Neural cell (in vitro differentiated cells): ENCODE measurements around the gene MAST2. TPM values are rescaled to one million over a fixed set of nuclear protein-coding genes. Genes with fewer than 3 reads are reported as not detected.

Experiments
- H2AFZ ChIP-seq: fragments of 200-600, 300-800 bp; sonication (generic), shearing (Covaris generic); 2 replicates; pipeline ENCODE4 v1.6.0; 2014; ENCODE audit warnings: low read depth, mild to moderate bottlenecking, antibody characterized with exemption, low read length, moderate library complexity
- H3F3A ChIP-seq: fragments of 200-600 bp; shearing (Covaris generic); 2 replicates; pipeline ENCODE4 v1.6.1; 2016; ENCODE audit warnings: mild to moderate bottlenecking, moderate library complexity, mixed read lengths, antibody characterized with exemption, low read length; ENCODE audit not compliant: insufficient read depth, poor library complexity, severe bottlenecking
- H3K27ac ChIP-seq: fragments of 200-600, 300-800 bp; sonication (generic), shearing (Covaris generic); 2 replicates; pipeline ENCODE4 v1.5.1; 2014; ENCODE audit warnings: mild to moderate bottlenecking, low read length, moderate library complexity
- H3K27me3 ChIP-seq: fragments of 300-800, 200-600 bp; sonication (generic), shearing (Covaris generic); 2 replicates; pipeline ENCODE4 v1.6.0; 2014; ENCODE audit warnings: mild to moderate bottlenecking, low read depth, low read length, moderate library complexity; ENCODE audit not compliant: insufficient read depth
- H3K36me3 ChIP-seq: fragments of 300-800, 200-600 bp; sonication (generic), shearing (Covaris generic); 2 replicates; pipeline ENCODE4 v1.5.1; 2014; ENCODE audit warnings: mild to moderate bottlenecking, antibody characterized with exemption, low read length, moderate library complexity; ENCODE audit not compliant: insufficient read depth
- H3K4me2 ChIP-seq: fragments of 300-800, 200-600 bp; sonication (generic), shearing (Covaris generic); 2 replicates; pipeline ENCODE4 v1.6.0; 2014; ENCODE audit warnings: mild to moderate bottlenecking, low read length
- H3K4me3 ChIP-seq: fragments of 300-800, 200-600 bp; sonication (generic), shearing (Covaris generic); 2 replicates; pipeline ENCODE4 v1.5.1; 2014; ENCODE audit warnings: mild to moderate bottlenecking, low read length, moderate library complexity
- H3K79me2 ChIP-seq: fragments of 200-600 bp; shearing (Covaris generic); replicated peaks from 2 replicates; pipeline ENCODE4 v1.6.0; 2014; ENCODE audit warnings: mild to moderate bottlenecking, low read length, moderate library complexity; ENCODE audit not compliant: insufficient read depth
- H3K9ac ChIP-seq: fragments of 300-800, 200-600 bp; sonication (generic), shearing (Covaris generic); 2 replicates; pipeline ENCODE4 v1.6.1; 2016; ENCODE audit warnings: mild to moderate bottlenecking, low read length, mixed read lengths
- H3K9me2 ChIP-seq: fragments of 200-600 bp; shearing (Covaris generic); 2 replicates; pipeline ENCODE4 v1.6.1; 2016; ENCODE audit warnings: mild to moderate bottlenecking, low read length, mixed read lengths; ENCODE audit not compliant: insufficient read depth
- H3K9me3 ChIP-seq: fragments of 200-600, 300-800 bp; sonication (generic), shearing (Covaris generic); 2 replicates; pipeline ENCODE4 v1.6.1; 2016; ENCODE audit warnings: mild to moderate bottlenecking, mixed run types, low read length, moderate library complexity, mixed read lengths
- H4K20me1 ChIP-seq: fragments of 200-600 bp; shearing (Covaris generic); 2 replicates; pipeline ENCODE4 v1.6.1; 2016; ENCODE audit warnings: mild to moderate bottlenecking, mixed run types; ENCODE audit not compliant: insufficient read depth
- EP300 ChIP-seq: fragments of 450-650 bp; conservative IDR thresholded peaks from 2 replicates; pipeline ENCODE4 v1.6.1; 2014; ENCODE audit warnings: antibody characterized with exemption, mild to moderate bottlenecking, moderate library complexity; ENCODE audit not compliant: poor library complexity, severe bottlenecking
- EZH2 ChIP-seq: fragments of 200-600, 300-800 bp; shearing (Covaris generic), sonication (generic); IDR thresholded peaks from 2 replicates; pipeline ENCODE4 v1.6.1; 2014; ENCODE audit warnings: antibody characterized with exemption, low read length, borderline replicate concordance, mild to moderate bottlenecking; ENCODE audit not compliant: insufficient read depth, poor library complexity, severe bottlenecking
- MXI1 ChIP-seq: fragments of 450-650 bp; conservative IDR thresholded peaks from 2 replicates; pipeline ENCODE4 v1.6.1; 2014; ENCODE audit warnings: antibody characterized with exemption, mild to moderate bottlenecking; ENCODE audit not compliant: poor library complexity, severe bottlenecking
- POLR2AphosphoS5 ChIP-seq: IDR thresholded peaks from 2 replicates; pipeline ENCODE4 v1.6.1; 2012
- RAD21 ChIP-seq: fragments of 450-650 bp; conservative IDR thresholded peaks from 2 replicates; pipeline ENCODE4 v1.6.1; 2014; ENCODE audit warnings: antibody characterized with exemption, mild to moderate bottlenecking, moderate library complexity
- SMC3 ChIP-seq: fragments of 450-650 bp; conservative IDR thresholded peaks from 2 replicates; pipeline ENCODE4 v1.6.1; 2014; ENCODE audit warnings: antibody characterized with exemption, mild to moderate bottlenecking, moderate library complexity; ENCODE audit not compliant: poor library complexity
- TAF1 ChIP-seq: IDR thresholded peaks from 2 replicates; pipeline ENCODE4 v1.6.1; 2012; ENCODE audit warnings: low read depth
- polyA plus RNA-seq: library from polyadenylated mRNA; depleted of rRNA; stranded (reverse); fragments of >200 nt; gene quantifications from 2 replicates; pipeline ENCODE4 v1.2.3, GENCODE V29; 2014
- TF ChIP-seq, protein P1 (sequence below): IDR thresholded peaks from 2 replicates; pipeline ENCODE4 v1.6.1; 2012; ENCODE audit warnings: borderline replicate concordance
- TF ChIP-seq, protein P2 (sequence below): fragments of 450-650 bp; IDR thresholded peaks from 2 replicates; pipeline ENCODE4 v1.5.1; 2014; ENCODE audit warnings: antibody characterized with exemption, mild to moderate bottlenecking, moderate library complexity; ENCODE audit not compliant: poor library complexity, severe bottlenecking

The MAST2 gene
- polyA plus RNA-seq, 1 donor from 2014 or later = 22.2 TPM

DNA sequence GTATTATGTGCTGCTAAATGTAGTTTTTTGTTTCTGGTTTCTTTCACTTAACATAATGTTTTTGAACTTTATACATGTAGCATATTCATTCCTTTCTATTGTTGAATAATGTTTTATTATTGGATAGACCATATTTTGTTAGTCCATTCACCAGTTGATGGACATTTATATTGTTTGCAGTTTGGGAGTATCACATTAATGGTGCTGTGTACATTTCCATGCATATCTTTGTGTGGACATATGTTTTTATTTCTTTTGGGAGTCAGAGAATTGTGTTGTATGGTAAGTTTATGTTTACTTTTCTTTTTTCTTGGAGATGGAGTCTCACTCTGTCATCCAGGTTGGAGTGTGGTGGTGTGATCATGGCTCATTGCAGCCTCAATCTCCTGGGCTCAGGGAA is 134.6 kb downstream of the MAST2 start:
- peaks cover 3% of the 10 kb centered on the region for H3K79me2 ChIP-seq
- no peaks in the 10 kb centered on the region for H3F3A ChIP-seq
- H3K4me3 ChIP-seq = no peak overlapping the region
- H3K4me2 ChIP-seq = no peak overlapping the region
- H3K27ac ChIP-seq = no peak overlapping the region
- H4K20me1 ChIP-seq = no peaks in the 10 kb centered on the region
- no peaks in the 10 kb centered on the region for H3K36me3 ChIP-seq
- H3K9me2 ChIP-seq = no peaks in the 10 kb centered on the region
- H3K27me3 ChIP-seq = no peaks in the 10 kb centered on the region
- H2AFZ ChIP-seq = no peak overlapping the region
- no peak for TF ChIP-seq POLR2AphosphoS5
- no peak for TF ChIP-seq TAF1
- TF ChIP-seq, protein P1, sequence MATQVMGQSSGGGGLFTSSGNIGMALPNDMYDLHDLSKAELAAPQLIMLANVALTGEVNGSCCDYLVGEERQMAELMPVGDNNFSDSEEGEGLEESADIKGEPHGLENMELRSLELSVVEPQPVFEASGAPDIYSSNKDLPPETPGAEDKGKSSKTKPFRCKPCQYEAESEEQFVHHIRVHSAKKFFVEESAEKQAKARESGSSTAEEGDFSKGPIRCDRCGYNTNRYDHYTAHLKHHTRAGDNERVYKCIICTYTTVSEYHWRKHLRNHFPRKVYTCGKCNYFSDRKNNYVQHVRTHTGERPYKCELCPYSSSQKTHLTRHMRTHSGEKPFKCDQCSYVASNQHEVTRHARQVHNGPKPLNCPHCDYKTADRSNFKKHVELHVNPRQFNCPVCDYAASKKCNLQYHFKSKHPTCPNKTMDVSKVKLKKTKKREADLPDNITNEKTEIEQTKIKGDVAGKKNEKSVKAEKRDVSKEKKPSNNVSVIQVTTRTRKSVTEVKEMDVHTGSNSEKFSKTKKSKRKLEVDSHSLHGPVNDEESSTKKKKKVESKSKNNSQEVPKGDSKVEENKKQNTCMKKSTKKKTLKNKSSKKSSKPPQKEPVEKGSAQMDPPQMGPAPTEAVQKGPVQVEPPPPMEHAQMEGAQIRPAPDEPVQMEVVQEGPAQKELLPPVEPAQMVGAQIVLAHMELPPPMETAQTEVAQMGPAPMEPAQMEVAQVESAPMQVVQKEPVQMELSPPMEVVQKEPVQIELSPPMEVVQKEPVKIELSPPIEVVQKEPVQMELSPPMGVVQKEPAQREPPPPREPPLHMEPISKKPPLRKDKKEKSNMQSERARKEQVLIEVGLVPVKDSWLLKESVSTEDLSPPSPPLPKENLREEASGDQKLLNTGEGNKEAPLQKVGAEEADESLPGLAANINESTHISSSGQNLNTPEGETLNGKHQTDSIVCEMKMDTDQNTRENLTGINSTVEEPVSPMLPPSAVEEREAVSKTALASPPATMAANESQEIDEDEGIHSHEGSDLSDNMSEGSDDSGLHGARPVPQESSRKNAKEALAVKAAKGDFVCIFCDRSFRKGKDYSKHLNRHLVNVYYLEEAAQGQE = no peak
- TF ChIP-seq, protein P2, sequence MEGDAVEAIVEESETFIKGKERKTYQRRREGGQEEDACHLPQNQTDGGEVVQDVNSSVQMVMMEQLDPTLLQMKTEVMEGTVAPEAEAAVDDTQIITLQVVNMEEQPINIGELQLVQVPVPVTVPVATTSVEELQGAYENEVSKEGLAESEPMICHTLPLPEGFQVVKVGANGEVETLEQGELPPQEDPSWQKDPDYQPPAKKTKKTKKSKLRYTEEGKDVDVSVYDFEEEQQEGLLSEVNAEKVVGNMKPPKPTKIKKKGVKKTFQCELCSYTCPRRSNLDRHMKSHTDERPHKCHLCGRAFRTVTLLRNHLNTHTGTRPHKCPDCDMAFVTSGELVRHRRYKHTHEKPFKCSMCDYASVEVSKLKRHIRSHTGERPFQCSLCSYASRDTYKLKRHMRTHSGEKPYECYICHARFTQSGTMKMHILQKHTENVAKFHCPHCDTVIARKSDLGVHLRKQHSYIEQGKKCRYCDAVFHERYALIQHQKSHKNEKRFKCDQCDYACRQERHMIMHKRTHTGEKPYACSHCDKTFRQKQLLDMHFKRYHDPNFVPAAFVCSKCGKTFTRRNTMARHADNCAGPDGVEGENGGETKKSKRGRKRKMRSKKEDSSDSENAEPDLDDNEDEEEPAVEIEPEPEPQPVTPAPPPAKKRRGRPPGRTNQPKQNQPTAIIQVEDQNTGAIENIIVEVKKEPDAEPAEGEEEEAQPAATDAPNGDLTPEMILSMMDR = no peak
- TF ChIP-seq RAD21 = no peak
- TF ChIP-seq MXI1 = no peak
- TF ChIP-seq EZH2 = no peak
- TF ChIP-seq EP300 = no peak
- no peak for TF ChIP-seq SMC3
- H3K9ac ChIP-seq = no peak overlapping the region
- no peaks in the 10 kb centered on the region for H3K9me3 ChIP-seq

DNA sequence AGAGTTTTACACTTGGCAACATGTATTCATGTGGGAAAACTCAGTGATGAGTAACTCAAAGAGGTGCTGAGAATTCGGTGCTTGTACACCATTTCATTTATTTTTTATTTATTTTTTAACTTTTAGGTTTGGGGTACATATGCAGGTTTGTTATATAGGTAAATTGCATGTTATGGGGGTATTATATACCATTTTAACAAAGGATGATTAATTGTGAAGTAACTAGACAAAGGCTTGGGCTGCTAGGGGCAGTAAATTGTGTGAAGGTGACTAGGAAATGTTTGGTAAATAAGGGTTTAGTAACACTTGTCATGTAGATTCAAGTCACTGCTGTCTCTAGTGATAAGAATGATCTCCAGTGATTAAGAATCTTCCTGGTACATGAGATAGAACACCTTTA is 139.0 kb downstream of the MAST2 start:
- Histone ChIP-seq H3K9me2 (no peaks in the 10 kb centered on the region), H3K27me3 (no peaks in the 10 kb centered on the region), H3K4me2 (no peak overlapping the region), H2AFZ (no peak overlapping the region), H3K27ac (no peak overlapping the region), H3K9ac (no peak overlapping the region), H3K79me2 (no peaks in the 10 kb centered on the region), H3K4me3 (no peak overlapping the region), H3F3A (no peaks in the 10 kb centered on the region), H3K36me3 (no peaks in the 10 kb centered on the region), H3K9me3 (no peaks in the 10 kb centered on the region), H4K20me1 (no peaks in the 10 kb centered on the region)
- TF ChIP-seq, protein P1 = no peak
- TF ChIP-seq, protein P2 = no peak
- TF ChIP-seq TAF1 (no peak), EP300 (no peak), RAD21 (no peak), MXI1 (no peak), SMC3 (no peak), POLR2AphosphoS5 (no peak), EZH2 (no peak)
